Fibroblast of villous mesenchyme (primary cell): ENCODE results near the gene FYB1. TPM values are rescaled to one million over a fixed set of nuclear protein-coding genes. Genes with fewer than 3 reads are reported as not detected.

Experiments
- DNase-seq: peaks from one replicate; pipeline ENCODE4 v3.0.0-alpha.2; 2010; ENCODE audit warnings: low read depth
- H3K4me3 ChIP-seq: 2 replicates; pipeline ENCODE4 v1.5.1; 2011; ENCODE audit warnings: low read depth, mild to moderate bottlenecking, low read length
- total RNA-seq: library from RNA; depleted of rRNA; stranded (reverse); fragments of >200 nt; gene quantifications from 2 replicates; pipeline ENCODE4 v1.2.3, GENCODE V29; 2012
- TF ChIP-seq, protein P1 (sequence below): IDR thresholded peaks from 2 replicates; pipeline ENCODE4 v1.5.1; 2012; ENCODE audit warnings: low read depth, mild to moderate bottlenecking, low read length; ENCODE audit not compliant: insufficient read depth

The FYB1 gene
- total RNA-seq, 1 donor = not detected

DNA sequence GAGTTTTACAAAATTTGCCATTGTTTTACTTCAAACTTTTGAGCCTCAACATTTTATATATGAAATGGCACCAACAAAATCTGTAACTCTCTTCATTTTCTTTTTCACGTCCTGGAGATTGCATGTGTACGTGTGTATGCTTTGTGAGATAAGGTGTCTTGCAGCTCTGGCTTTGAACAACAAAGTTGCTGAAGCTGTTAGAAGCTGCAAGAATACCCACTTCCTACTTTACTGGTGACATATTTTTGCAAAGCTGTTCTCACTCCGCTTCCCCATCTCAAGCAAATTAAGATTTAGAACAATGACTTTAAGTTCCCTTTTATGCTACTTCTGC lies 41.8 kb downstream of the FYB1 start:
- TF ChIP-seq, protein P1, sequence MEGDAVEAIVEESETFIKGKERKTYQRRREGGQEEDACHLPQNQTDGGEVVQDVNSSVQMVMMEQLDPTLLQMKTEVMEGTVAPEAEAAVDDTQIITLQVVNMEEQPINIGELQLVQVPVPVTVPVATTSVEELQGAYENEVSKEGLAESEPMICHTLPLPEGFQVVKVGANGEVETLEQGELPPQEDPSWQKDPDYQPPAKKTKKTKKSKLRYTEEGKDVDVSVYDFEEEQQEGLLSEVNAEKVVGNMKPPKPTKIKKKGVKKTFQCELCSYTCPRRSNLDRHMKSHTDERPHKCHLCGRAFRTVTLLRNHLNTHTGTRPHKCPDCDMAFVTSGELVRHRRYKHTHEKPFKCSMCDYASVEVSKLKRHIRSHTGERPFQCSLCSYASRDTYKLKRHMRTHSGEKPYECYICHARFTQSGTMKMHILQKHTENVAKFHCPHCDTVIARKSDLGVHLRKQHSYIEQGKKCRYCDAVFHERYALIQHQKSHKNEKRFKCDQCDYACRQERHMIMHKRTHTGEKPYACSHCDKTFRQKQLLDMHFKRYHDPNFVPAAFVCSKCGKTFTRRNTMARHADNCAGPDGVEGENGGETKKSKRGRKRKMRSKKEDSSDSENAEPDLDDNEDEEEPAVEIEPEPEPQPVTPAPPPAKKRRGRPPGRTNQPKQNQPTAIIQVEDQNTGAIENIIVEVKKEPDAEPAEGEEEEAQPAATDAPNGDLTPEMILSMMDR = no peak
- no peak overlapping the region for H3K4me3 ChIP-seq
- DNase-seq = no peak

DNA sequence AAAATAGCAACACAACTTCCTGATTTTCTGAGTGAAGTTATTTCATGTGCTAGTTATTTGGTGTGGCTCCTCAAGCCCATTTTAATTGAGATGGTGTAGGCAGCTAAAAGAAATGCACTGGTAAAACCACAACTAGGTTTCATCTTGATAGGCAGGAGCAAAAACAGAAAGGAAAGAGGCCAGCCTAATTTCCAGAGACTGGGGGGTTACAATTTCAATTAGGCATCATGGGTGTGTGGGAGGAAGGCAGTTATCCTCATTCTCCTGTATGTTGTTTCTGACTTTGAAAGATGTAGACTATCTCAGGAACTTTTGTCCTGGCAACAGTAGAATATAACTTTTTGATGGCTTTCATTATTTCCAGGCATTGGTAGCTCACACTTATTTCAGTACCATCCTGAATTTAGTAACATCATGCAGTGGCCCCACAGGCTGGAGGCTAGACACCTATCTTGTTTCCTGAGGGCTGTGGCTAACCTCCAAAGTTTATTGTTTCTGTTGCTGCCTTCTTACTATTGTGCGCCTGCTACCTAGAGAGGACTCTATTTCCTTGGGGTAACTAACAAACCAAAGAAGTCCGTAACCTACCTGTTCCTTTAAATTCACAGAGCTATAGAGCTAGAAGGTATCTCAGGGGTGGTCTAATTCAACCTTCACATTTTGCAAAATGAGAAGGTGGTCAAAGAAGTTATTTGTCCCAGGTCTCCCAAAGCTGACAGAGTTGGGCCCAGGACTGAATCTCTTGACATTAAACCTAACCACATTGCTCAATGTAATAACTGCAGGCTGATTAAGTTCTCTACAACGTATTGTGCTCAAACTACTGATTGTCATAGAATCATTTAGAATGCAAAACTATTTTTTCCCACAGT lies 42.4 kb downstream of the FYB1 start:
- H3K4me3 ChIP-seq = no peak overlapping the region
- TF ChIP-seq, protein P1 = no peak
- no peak for DNase-seq

DNA sequence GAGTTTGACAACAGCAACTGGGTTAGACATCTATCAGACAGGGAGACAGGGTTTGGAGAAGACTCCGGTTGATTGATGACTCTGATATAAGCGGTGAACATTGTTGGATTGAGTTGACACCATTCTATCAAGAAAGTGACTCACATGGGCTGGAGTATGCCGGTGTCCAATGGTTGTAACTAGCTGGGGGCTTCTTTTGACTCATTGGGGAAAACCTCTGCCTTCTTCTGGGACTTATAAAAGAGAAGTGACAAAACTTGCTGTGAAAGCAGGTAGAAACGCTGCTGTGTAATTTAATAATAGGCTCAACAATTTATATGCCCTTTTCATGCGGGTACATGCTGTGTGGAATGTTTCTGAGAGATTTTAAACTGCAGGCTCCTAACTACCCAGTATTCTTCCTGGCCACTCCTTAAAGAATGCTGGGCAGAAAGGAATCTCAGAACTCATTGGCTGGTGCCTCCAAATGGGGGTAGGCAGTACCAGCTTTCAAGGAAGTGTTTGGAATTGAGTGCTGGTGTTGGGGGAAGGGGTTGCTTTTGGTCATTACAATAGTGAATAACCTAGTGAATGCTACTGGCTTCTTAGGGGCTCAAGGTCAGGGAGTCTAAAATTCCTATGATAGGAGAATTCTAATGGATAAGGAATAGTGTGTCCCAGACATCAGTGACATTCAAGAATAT lies 43.9 kb downstream of the FYB1 start:
- TF ChIP-seq, protein P1 = no peak
- no peak overlapping the region for H3K4me3 ChIP-seq
- DNase-seq = no peak

DNA sequence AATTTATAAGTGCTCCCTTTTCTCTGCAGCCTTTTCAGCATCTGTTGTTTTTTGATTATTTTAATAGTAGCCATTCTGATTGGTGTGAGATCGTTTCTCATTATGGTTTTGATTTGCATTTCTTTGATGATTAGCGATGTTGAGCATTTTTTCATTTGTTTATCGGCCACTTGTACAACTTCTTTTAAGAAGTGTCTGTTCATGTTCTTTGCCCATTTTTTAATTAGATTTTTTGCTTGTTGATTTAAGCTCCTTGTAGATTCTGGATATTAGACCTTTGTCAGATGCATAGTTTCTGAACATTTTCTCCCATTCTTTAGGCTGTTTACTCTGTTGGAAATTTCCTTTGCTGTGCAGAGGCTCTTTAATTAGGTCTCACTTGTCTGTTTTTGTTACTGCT lies 46.3 kb downstream of the FYB1 start:
- H3K4me3 ChIP-seq = no peak overlapping the region
- TF ChIP-seq, protein P1 = no peak
- DNase-seq = no peak

DNA sequence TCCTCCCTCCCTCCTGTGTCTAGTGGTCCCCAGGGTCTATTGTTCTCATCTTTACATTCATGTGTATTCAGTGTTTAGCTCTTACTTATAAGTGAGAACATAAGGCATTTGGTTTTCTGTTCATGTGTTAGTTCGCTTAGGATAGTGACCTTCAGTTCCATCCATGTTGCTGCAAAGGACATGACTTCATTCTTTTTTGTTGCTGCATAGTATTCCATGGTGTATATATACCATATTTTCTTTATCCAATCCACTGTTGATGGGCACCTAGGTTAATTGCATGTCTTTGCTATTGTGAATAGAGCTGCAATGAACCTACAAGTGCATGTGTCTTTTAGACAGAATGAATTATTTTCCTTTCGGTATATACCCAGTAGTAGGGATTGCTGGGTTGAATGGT lies 46.8 kb downstream of the FYB1 start:
- no peak for DNase-seq
- no peak overlapping the region for H3K4me3 ChIP-seq
- TF ChIP-seq, protein P1 = no peak

DNA sequence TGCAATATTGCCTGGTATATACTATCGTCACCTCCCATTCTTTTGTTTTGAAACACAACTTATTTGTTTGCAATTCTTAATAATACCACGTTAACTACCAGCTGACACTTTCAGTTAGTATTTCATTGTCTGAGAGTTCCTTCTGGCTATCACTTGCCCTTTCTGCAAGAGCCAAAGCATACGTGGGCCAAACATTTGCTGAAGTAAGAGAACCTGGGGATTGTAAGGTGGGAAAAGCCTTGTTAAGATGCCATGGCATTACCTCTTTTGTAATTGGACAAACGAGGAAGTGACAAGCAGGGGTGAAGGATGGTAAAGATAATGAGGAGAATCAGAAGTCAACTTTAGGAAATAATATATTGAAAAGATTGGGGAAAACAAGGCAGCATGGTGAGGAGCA lies 47.7 kb downstream of the FYB1 start:
- no peak overlapping the region for H3K4me3 ChIP-seq
- no peak for DNase-seq
- TF ChIP-seq, protein P1 = no peak
